ENCODE results near the gene PLA2G4F.

PLA2G4F gene

DNA sequence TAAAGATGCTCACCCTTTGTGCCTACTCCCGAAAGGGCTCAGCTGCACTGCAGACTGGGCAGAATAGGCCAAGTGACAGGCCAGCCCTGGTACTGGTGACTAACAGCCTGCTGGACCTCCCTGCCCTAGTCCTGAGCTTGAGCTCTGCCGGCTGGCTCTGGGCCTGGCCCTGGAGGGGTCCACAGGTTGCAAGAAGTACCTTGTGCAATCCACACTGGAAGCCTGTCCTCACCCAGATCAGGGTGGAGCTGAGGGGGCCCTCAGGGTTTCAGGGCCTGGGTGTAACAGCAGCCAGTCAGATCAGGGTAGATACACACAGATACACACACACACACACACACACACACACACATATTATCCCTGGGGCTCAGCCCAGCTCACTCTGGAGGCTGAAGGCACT lies 34.8 kb downstream of the PLA2G4F start:
- Histone ChIP-seq H3K27me3 (ENCODE audit: control insufficient read depth in 3 of 3, insufficient read depth in 3 of 3, low read depth in 1 of 3, low read length in 3 of 3) (peaks cover 0 to 11% (median 0%) of the 10 kb centered on the region in 3 experiments), H3K27ac (replicated peaks; ENCODE audit: low read length) (no peak overlapping the region)

DNA sequence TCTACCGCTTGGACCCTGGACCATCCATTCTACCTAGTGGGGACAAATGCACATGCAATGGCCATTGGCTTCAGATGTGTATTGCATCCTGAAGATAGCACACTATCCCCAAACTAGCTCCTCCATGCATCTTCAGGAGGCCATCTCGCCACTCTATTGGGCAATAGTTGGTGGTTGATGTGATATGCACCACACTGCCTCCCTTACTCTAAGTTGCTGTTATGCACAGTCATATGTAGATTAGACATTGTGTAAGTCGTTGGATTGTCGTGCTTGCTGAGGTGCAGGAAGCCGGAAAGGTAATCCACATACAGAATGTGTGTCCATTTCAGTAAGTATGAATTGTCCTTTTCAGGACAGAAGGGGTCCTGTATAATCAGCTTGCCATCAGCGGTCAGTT lies 35.4 kb downstream of the PLA2G4F start:
- H3K4me2 ChIP-seq (ENCODE audit: insufficient read depth, low read length, poor library complexity, severe bottlenecking), result no peak overlapping the region
- WGBS, 2 donors (ENCODE audit: extremely low coverage in 2 of 2, insufficient read length in 2 of 2, insufficient replicate concordance in 1 of 2), result no CpG with 5 or more reads among the region's 6 CpGs
- no peaks in the 10 kb centered on the region for H3K79me1 ChIP-seq (ENCODE audit: low read depth, low read length)
- no peak overlapping the region for H2BK15ac ChIP-seq (ENCODE audit: low read length)
- no peak for DNase-seq (ENCODE audit: low spot score)
- no peak overlapping the region for H3K14ac ChIP-seq (ENCODE audit: low read length)
- H3K23ac ChIP-seq (ENCODE audit: low read depth, low read length, poor library complexity), result no peak overlapping the region
- H4K8ac ChIP-seq (ENCODE audit: low read depth, low read length), result no peak overlapping the region
- H3K9ac ChIP-seq (ENCODE audit: low read depth, low read length, poor library complexity), result no peak overlapping the region
- H2BK5ac ChIP-seq (ENCODE audit: low read length), result no peak overlapping the region
- H3K4ac ChIP-seq (ENCODE audit: low read length), result no peak overlapping the region
- H2BK120ac ChIP-seq (ENCODE audit: low read depth, low read length), result no peak overlapping the region
- H3K18ac ChIP-seq (ENCODE audit: low read length), result no peak overlapping the region
- peaks cover 0 to 2% of the 10 kb centered on the region in 2 donors for H3K4me1 ChIP-seq (ENCODE audit: control insufficient read depth in 2 of 2, insufficient read depth in 1 of 2, low read depth in 1 of 2, low read length in 2 of 2)
- H3K27me3 ChIP-seq (ENCODE audit: control insufficient read depth in 3 of 3, insufficient read depth in 3 of 3, low read depth in 1 of 3, low read length in 3 of 3), result peaks cover 0 to 11% (median 0%) of the 10 kb centered on the region in 3 experiments
- H3K36me3 ChIP-seq (replicated peaks in 1 of 2; ENCODE audit: control insufficient read depth in 2 of 2, insufficient read depth in 2 of 2, low read length in 2 of 2), result no peaks in the 10 kb centered on the region
- no peak overlapping the region for H2AK5ac ChIP-seq (ENCODE audit: low read depth, low read length)
- peaks cover 0 to 2% of the 10 kb centered on the region in 2 donors for H3K9me3 ChIP-seq (replicated peaks in 1 of 2; ENCODE audit: control insufficient read depth in 2 of 2, insufficient read depth in 1 of 2, low read depth in 1 of 2, low read length in 2 of 2)
- H4K91ac ChIP-seq (ENCODE audit: low read depth, low read length, poor library complexity), result no peak overlapping the region
- no peak overlapping the region for H3K27ac ChIP-seq (replicated peaks; ENCODE audit: low read length)
- H2AFZ ChIP-seq (ENCODE audit: low read length), result no peak overlapping the region
- H3K4me3 ChIP-seq (ENCODE audit: low read length in 2 of 2), result no peak overlapping the region
- no peak overlapping the region for H2BK12ac ChIP-seq (ENCODE audit: low read length)

More for the DNA sequence above, 34.8 kb downstream of the PLA2G4F start:
- no peak overlapping the region for H2BK12ac ChIP-seq (ENCODE audit: low read length)
- no peak overlapping the region for H4K8ac ChIP-seq (ENCODE audit: low read depth, low read length)
- no peak overlapping the region for H3K4ac ChIP-seq (ENCODE audit: low read length)
- H3K79me1 ChIP-seq (ENCODE audit: low read depth, low read length), result no peaks in the 10 kb centered on the region
- H2BK5ac ChIP-seq (ENCODE audit: low read length), result no peak overlapping the region
- H3K18ac ChIP-seq (ENCODE audit: low read length), result no peak overlapping the region
- H2BK120ac ChIP-seq (ENCODE audit: low read depth, low read length), result no peak overlapping the region
- no peaks in the 10 kb centered on the region for H3K36me3 ChIP-seq (replicated peaks in 1 of 2; ENCODE audit: control insufficient read depth in 2 of 2, insufficient read depth in 2 of 2, low read length in 2 of 2)
- no peak overlapping the region for H3K4me3 ChIP-seq (ENCODE audit: low read length in 2 of 2)
- H2AFZ ChIP-seq (ENCODE audit: low read length), result no peak overlapping the region
- no peak overlapping the region for H2AK5ac ChIP-seq (ENCODE audit: low read depth, low read length)
- no peak overlapping the region for H3K23ac ChIP-seq (ENCODE audit: low read depth, low read length, poor library complexity)
- H3K4me2 ChIP-seq (ENCODE audit: insufficient read depth, low read length, poor library complexity, severe bottlenecking), result no peak overlapping the region
- H2BK15ac ChIP-seq (ENCODE audit: low read length), result no peak overlapping the region
- H3K9ac ChIP-seq (ENCODE audit: low read depth, low read length, poor library complexity), result peak overlapping the region; percentile 7
- no peak for DNase-seq (ENCODE audit: low spot score)
- H3K4me1 ChIP-seq (ENCODE audit: control insufficient read depth in 2 of 2, insufficient read depth in 1 of 2, low read depth in 1 of 2, low read length in 2 of 2), result peaks cover 0 to 2% of the 10 kb centered on the region in 2 donors
- no peak overlapping the region for H4K91ac ChIP-seq (ENCODE audit: low read depth, low read length, poor library complexity)
- no peak overlapping the region for H3K14ac ChIP-seq (ENCODE audit: low read length)
- no CpG with 5 or more reads among the region's 2 CpGs for WGBS, 2 donors (ENCODE audit: extremely low coverage in 2 of 2, insufficient read length in 2 of 2, insufficient replicate concordance in 1 of 2)
- H3K9me3 ChIP-seq (replicated peaks in 1 of 2; ENCODE audit: control insufficient read depth in 2 of 2, insufficient read depth in 1 of 2, low read depth in 1 of 2, low read length in 2 of 2), result no peaks in the 10 kb centered on the region

DNA sequence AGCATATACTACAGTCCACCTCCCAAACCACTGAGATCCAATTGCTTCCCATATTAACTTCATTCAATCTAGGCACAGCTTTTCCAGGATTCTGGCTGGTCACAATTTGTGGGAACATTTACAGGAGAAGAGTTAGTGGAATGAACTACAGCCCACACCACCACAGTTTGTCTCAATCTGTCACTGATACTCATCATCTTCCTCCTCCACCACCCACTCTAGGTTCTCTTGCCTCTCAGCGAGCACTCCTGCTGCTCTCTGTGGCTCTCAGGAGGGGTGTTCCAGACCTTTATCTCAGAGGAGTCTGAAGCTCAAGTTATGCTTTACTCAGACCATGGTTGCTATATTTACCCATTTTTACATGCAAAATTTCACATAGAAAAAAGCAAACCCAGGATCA lies 36.2 kb downstream of the PLA2G4F start:
- no peak overlapping the region for H2AK5ac ChIP-seq (ENCODE audit: low read depth, low read length)
- DNase-seq (ENCODE audit: low spot score), result no peak
- no CpG with 5 or more reads among the region's 1 CpG for WGBS, 2 donors (ENCODE audit: extremely low coverage in 2 of 2, insufficient read length in 2 of 2, insufficient replicate concordance in 1 of 2)

DNA sequence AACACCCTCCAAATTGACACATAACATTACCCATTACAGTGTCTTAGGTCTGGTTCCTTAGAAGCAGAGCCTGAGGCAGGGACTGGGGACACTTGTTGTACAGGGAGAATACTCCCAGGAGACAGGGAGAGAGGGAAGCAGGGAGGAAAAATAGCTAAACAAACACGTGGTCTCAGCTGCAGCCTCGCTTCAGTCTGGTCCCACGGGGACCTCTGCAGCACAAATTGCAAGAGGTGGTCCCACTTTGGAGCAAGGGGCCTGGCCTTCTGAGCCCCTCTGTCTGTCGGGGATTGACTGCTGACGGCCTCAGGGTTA lies 37.0 kb downstream of the PLA2G4F start:
- Histone ChIP-seq H3K79me1 (ENCODE audit: low read depth, low read length) (no peaks in the 10 kb centered on the region), H4K91ac (ENCODE audit: low read depth, low read length, poor library complexity) (no peak overlapping the region), H3K9me3 (replicated peaks in 1 of 2; ENCODE audit: control insufficient read depth in 2 of 2, insufficient read depth in 1 of 2, low read depth in 1 of 2, low read length in 2 of 2) (peaks cover 0 to 2% of the 10 kb centered on the region in 2 donors), H3K27me3 (ENCODE audit: control insufficient read depth in 3 of 3, insufficient read depth in 3 of 3, low read depth in 1 of 3, low read length in 3 of 3) (peaks cover 0 to 8% (median 0%) of the 10 kb centered on the region in 3 experiments), H4K8ac (ENCODE audit: low read depth, low read length) (no peak overlapping the region), H3K27ac (replicated peaks; ENCODE audit: low read length) (no peak overlapping the region), H3K9ac (ENCODE audit: low read depth, low read length, poor library complexity) (no peak overlapping the region), H2BK120ac (ENCODE audit: low read depth, low read length) (peak overlapping the region; percentile 42), H2BK5ac (ENCODE audit: low read length) (no peak overlapping the region), H3K4ac (ENCODE audit: low read length) (no peak overlapping the region), H2AFZ (ENCODE audit: low read length) (peak overlapping the region; percentile 78), H2AK5ac (ENCODE audit: low read depth, low read length) (no peak overlapping the region), H3K4me3 (ENCODE audit: low read length in 2 of 2) (no peak overlapping the region), H3K4me1 (ENCODE audit: control insufficient read depth in 2 of 2, insufficient read depth in 1 of 2, low read depth in 1 of 2, low read length in 2 of 2) (peaks cover 0 to 2% of the 10 kb centered on the region in 2 donors), H3K14ac (ENCODE audit: low read length) (no peak overlapping the region), H3K23ac (ENCODE audit: low read depth, low read length, poor library complexity) (no peak overlapping the region), H3K4me2 (ENCODE audit: insufficient read depth, low read length, poor library complexity, severe bottlenecking) (no peak overlapping the region), H2BK12ac (ENCODE audit: low read length) (no peak overlapping the region), H3K18ac (ENCODE audit: low read length) (peak overlapping the region; percentile 42), H2BK15ac (ENCODE audit: low read length) (no peak overlapping the region), H3K36me3 (replicated peaks in 1 of 2; ENCODE audit: control insufficient read depth in 2 of 2, insufficient read depth in 2 of 2, low read length in 2 of 2) (no peaks in the 10 kb centered on the region)
- no peak for DNase-seq (ENCODE audit: low spot score)
- WGBS, 2 donors (ENCODE audit: extremely low coverage in 2 of 2, insufficient read length in 2 of 2, insufficient replicate concordance in 1 of 2), result no CpG with 5 or more reads among the region's 5 CpGs

More for the DNA sequence above, 36.2 kb downstream of the PLA2G4F start:
- H4K8ac ChIP-seq (ENCODE audit: low read depth, low read length), result no peak overlapping the region
- peaks cover 0 to 8% (median 0%) of the 10 kb centered on the region in 3 experiments for H3K27me3 ChIP-seq (ENCODE audit: control insufficient read depth in 3 of 3, insufficient read depth in 3 of 3, low read depth in 1 of 3, low read length in 3 of 3)
- peaks cover 0 to 2% of the 10 kb centered on the region in 2 donors for H3K9me3 ChIP-seq (replicated peaks in 1 of 2; ENCODE audit: control insufficient read depth in 2 of 2, insufficient read depth in 1 of 2, low read depth in 1 of 2, low read length in 2 of 2)
- H3K9ac ChIP-seq (ENCODE audit: low read depth, low read length, poor library complexity), result no peak overlapping the region
- no peak overlapping the region for H3K14ac ChIP-seq (ENCODE audit: low read length)
- no peak overlapping the region for H2AFZ ChIP-seq (ENCODE audit: low read length)
- no peak overlapping the region for H2BK12ac ChIP-seq (ENCODE audit: low read length)
- H4K91ac ChIP-seq (ENCODE audit: low read depth, low read length, poor library complexity), result no peak overlapping the region
- H3K27ac ChIP-seq (replicated peaks; ENCODE audit: low read length), result no peak overlapping the region
- H3K36me3 ChIP-seq (replicated peaks in 1 of 2; ENCODE audit: control insufficient read depth in 2 of 2, insufficient read depth in 2 of 2, low read length in 2 of 2), result no peaks in the 10 kb centered on the region
- H2BK15ac ChIP-seq (ENCODE audit: low read length), result no peak overlapping the region
- no peak overlapping the region for H3K4me3 ChIP-seq (ENCODE audit: low read length in 2 of 2)
- no peak overlapping the region for H3K18ac ChIP-seq (ENCODE audit: low read length)
- H3K23ac ChIP-seq (ENCODE audit: low read depth, low read length, poor library complexity), result peak overlapping the region; percentile 27
- H3K79me1 ChIP-seq (ENCODE audit: low read depth, low read length), result no peaks in the 10 kb centered on the region
- no peak overlapping the region for H3K4me2 ChIP-seq (ENCODE audit: insufficient read depth, low read length, poor library complexity, severe bottlenecking)
- peak overlapping the region; percentile 2 for H2BK120ac ChIP-seq (ENCODE audit: low read depth, low read length)
- peaks cover 0 to 2% of the 10 kb centered on the region in 2 donors for H3K4me1 ChIP-seq (ENCODE audit: control insufficient read depth in 2 of 2, insufficient read depth in 1 of 2, low read depth in 1 of 2, low read length in 2 of 2)
- H3K4ac ChIP-seq (ENCODE audit: low read length), result no peak overlapping the region
- H2BK5ac ChIP-seq (ENCODE audit: low read length), result no peak overlapping the region

All from neuronal stem cell (in vitro differentiated cells).